Upper lobe of left lung (tissue), 6 donors: ENCODE results near the gene TAF6. TPM values are rescaled to one million over a fixed set of nuclear protein-coding genes. Genes with fewer than 3 reads are reported as not detected.

ENCODE experiments used
- ATAC-seq, 2 donors: fragments of 200-7000 bp; cut with Tn5 transposase; one replicate each; pipeline ENCODE4 v1.9.1; 2022; ENCODE audit warnings: mild to moderate bottlenecking in 2 of 2, moderate library complexity in 2 of 2; ENCODE audit not compliant: low FRiP score in 2 of 2
- DNase-seq, 2 donors: peaks; one replicate each; pipeline ENCODE4 v3.0.0-alpha.2; 2019 to 2020
- H3K27ac ChIP-seq, 4 donors: fragments of 200-600 bp; sonication (generic); one replicate each; pipeline ENCODE4 v1.5.1; 2016 to 2019
- H3K27me3 ChIP-seq, 4 donors: fragments of 200-600 bp; sonication (generic); one replicate each; pipeline ENCODE4 v1.5.1; 2017 to 2019
- H3K36me3 ChIP-seq, 4 donors: fragments of 200-600 bp; sonication (generic); one replicate each; pipeline ENCODE4 v1.5.1; 2016 to 2019
- H3K4me1 ChIP-seq, 4 donors: fragments of 200-600 bp; sonication (generic); one replicate each; pipeline ENCODE4 v1.5.1; 2018 to 2019
- H3K4me3 ChIP-seq, 4 donors: fragments of 200-600 bp; sonication (generic); one replicate each; pipeline ENCODE4 v1.5.1; 2017 to 2019; ENCODE audit warnings: mild to moderate bottlenecking in 2 of 4, moderate library complexity in 1 of 4
- H3K9me3 ChIP-seq, 4 donors: fragments of 200-600 bp; sonication (generic); one replicate each; pipeline ENCODE4 v1.5.1; 2018 to 2019
- CTCF ChIP-seq, 6 experiments: fragments of 450-650 bp in 4 of 6; fragments of 200-600 bp in 2 of 6; sonication (generic) in 2 of 6; IDR thresholded peaks; one replicate each; pipeline ENCODE4 v1.5.1; 2016 to 2019; ENCODE audit warnings: antibody characterized with exemption in 6 of 6
- EP300 ChIP-seq, 4 donors: sonication (generic); formaldehyde crosslinking; IDR thresholded peaks; one replicate each; pipeline ENCODE4 v1.5.1; 2017; ENCODE audit warnings: antibody characterized with exemption in 4 of 4, control low read depth in 2 of 4
- POLR2A ChIP-seq, 4 donors: fragments of 450-650 bp; IDR thresholded peaks; one replicate each; pipeline ENCODE4 v1.5.1; 2016 to 2017; ENCODE audit warnings: antibody characterized with exemption in 4 of 4, mild to moderate bottlenecking in 2 of 4
- POLR2AphosphoS5 ChIP-seq, 2 donors: sonication (generic); formaldehyde crosslinking; IDR thresholded peaks; one replicate each; pipeline ENCODE4 v1.5.1; 2017; ENCODE audit warnings: antibody characterized with exemption in 2 of 2
- WGBS, 2 donors: methylation state at CpG; one replicate each; pipeline ENCODE4 v1.1.5; 2017 to 2018; 5-methylcytosine and 5-hydroxymethylcytosine counted together
- small RNA-seq, 4 donors: library from RNA; depleted of rRNA; stranded (forward); fragments of <200 nt; gene quantifications; one replicate each; pipeline ENCODE3, GENCODE V24; 2016
- total RNA-seq, 6 donors: library from RNA; depleted of rRNA in 4 of 6; stranded (reverse); fragments of >200 nt in 4 of 6; gene quantifications; one replicate each; pipeline versions ENCODE4 v1.1.0 to v1.2.1, GENCODE V29; 2016 to 2021
- donor health status: DM: no; HTN: no; CAD: no; lungs with moderate emphysema.
- donor health status: DM: no; HTN: yes; CAD: no; lungs with severe emphysema.

The TAF6 gene
- total RNA-seq, 6 donors from 2014 or later, result 33.4 to 76.5 (median 53.0) TPM

GRCh38 chr7:100061518-100062193 is 57.5 kb downstream of the TAF6 start:
- H3K9me3 ChIP-seq, result no peaks in the 10 kb centered on the region
- no peak for TF ChIP-seq POLR2A (IDR thresholded peaks at IDR 0.05)
- H3K27me3 ChIP-seq, result no peaks in the 10 kb centered on the region
- no peak overlapping the region for H3K27ac ChIP-seq
- H3K36me3 ChIP-seq, result peaks cover 16 to 73% (median 49%) of the 10 kb centered on the region in 4 donors
- peaks cover 8 to 21% (median 12%) of the 10 kb centered on the region in 4 donors for H3K4me1 ChIP-seq
- 92 to 95% methylated on average over 11 of the region's 11 CpGs for WGBS, 2 donors
- no peak for DNase-seq
- no peak overlapping the region for H3K4me3 ChIP-seq
- no peak for ATAC-seq

- 84 to 87% methylated on average over 5 of the region's 5 CpGs for WGBS, 2 donors
- H3K4me1 ChIP-seq, result no peaks in the 10 kb centered on the region
- ATAC-seq (no peak), DNase-seq (no peak)
- TF ChIP-seq CTCF (IDR thresholded peaks at IDR 0.05), result no peak
- no peak for TF ChIP-seq POLR2AphosphoS5 (IDR thresholded peaks at IDR 0.05)
- TF ChIP-seq EP300 (IDR thresholded peaks at IDR 0.05), result no peak
- TF ChIP-seq POLR2A (IDR thresholded peaks at IDR 0.05), result no peak
- H3K27ac ChIP-seq, result no peak overlapping the region
- H3K4me3 ChIP-seq, result no peak overlapping the region
- H3K27me3 ChIP-seq, result no peaks in the 10 kb centered on the region
- no peaks in the 10 kb centered on the region for H3K9me3 ChIP-seq
- peaks cover 12 to 65% (median 45%) of the 10 kb centered on the region in 4 donors for H3K36me3 ChIP-seq
Observed at GRCh38 chr7:100059251-100059739, 59.9 kb downstream of the TAF6 start.

Small RNA genes lying within 50 kb of the gene (small RNA-seq; reads per million reads assigned to genes)
- 69.5 to 148 (median 89.1) reads per million in 4 donors for gene MIR106B
- 1,174 to 2,287 (median 1,779) reads per million in 4 donors for gene MIR25
- 110 to 234 (median 140) reads per million in 4 donors for gene MIR93

Other genes with a start within 250 kb of the TAF6 start
- under 1 TPM in 2 of 6 donors, not detected in 4; 0.59 to 0.67 TPM for gene OR2AE1, start 242.3 kb downstream of the TAF6 start, total RNA-seq
- 100 to 1,000 TPM in 1 of 6 donors, 10 to 100 TPM in 5; 31.2 to 107 (median 42.1) TPM for gene TRIM4, start 199.8 kb downstream of the TAF6 start, total RNA-seq
- 1 to 10 TPM in 1 of 6 donors, under 1 TPM in 2, not detected in 3; 0.24 to 3.1 (median 0.31) TPM for gene GJC3, start 189.7 kb downstream of the TAF6 start, total RNA-seq
- 10 to 100 TPM in 5 of 6 donors, 1 to 10 TPM in 1; 2.3 to 35.6 (median 28.8) TPM for gene AZGP1, start 143.3 kb downstream of the TAF6 start, total RNA-seq
- gene ZKSCAN1, start 103.8 kb downstream of the TAF6 start, total RNA-seq, result 10 to 100 TPM; 19.3 to 50.4 (median 36.9) TPM
- 10 to 100 TPM in 4 of 6 donors, 1 to 10 TPM in 2; 8.6 to 17.8 (median 10.8) TPM for gene ZSCAN21, start 69.6 kb downstream of the TAF6 start, total RNA-seq
- gene ZNF3, start 37.6 kb downstream of the TAF6 start, total RNA-seq, result 10 to 100 TPM; 18.4 to 50.3 (median 22.8) TPM
- 100 to 1,000 TPM in 1 of 6 donors, 10 to 100 TPM in 5; 23.4 to 217 (median 53.9) TPM for gene COPS6, start 30.4 kb downstream of the TAF6 start, total RNA-seq
- gene MCM7, start 18.0 kb downstream of the TAF6 start, total RNA-seq, result 10 to 100 TPM; 29.3 to 78.6 (median 44.1) TPM
- gene AP4M1, start 17.7 kb downstream of the TAF6 start, total RNA-seq, result 100 to 1,000 TPM in 1 of 6 donors, 10 to 100 TPM in 5; 17.3 to 142 (median 19.4) TPM
- 10 to 100 TPM in 2 of 6 donors, 1 to 10 TPM in 4; 2.9 to 14.6 (median 6.5) TPM for gene CNPY4, start 276 bp upstream of the TAF6 start, total RNA-seq
- 10 to 100 TPM in 1 of 6 donors, 1 to 10 TPM in 5; 1.0 to 11.4 (median 3.3) TPM for gene MBLAC1, start 7.6 kb upstream of the TAF6 start, total RNA-seq
- 100 to 1,000 TPM; 111 to 223 (median 148) TPM for gene LAMTOR4, start 29.6 kb upstream of the TAF6 start, total RNA-seq
- gene TRAPPC14, start 39.4 kb upstream of the TAF6 start, total RNA-seq, result 100 to 1,000 TPM in 1 of 6 donors, 10 to 100 TPM in 5; 12.6 to 108 (median 25.3) TPM
- 10 to 100 TPM in 1 of 6 donors, 1 to 10 TPM in 4, not detected in 1; 2.4 to 11.5 (median 5.2) TPM for gene GAL3ST4, start 49.3 kb upstream of the TAF6 start, total RNA-seq
- 10 to 100 TPM in 1 of 6 donors, 1 to 10 TPM in 2, under 1 TPM in 3; 0.20 to 25.1 (median 0.96) TPM for gene GPC2, start 58.0 kb upstream of the TAF6 start, total RNA-seq
- 1 to 10 TPM in 5 of 6 donors, not detected in 1; 1.5 to 5.2 (median 2.8) TPM for gene STAG3, start 58.6 kb upstream of the TAF6 start, total RNA-seq
- gene PVRIG, start 100.6 kb upstream of the TAF6 start, total RNA-seq, result 1 to 10 TPM in 5 of 6 donors, under 1 TPM in 1; 0.63 to 6.3 (median 1.7) TPM
- gene SPDYE3, start 188.3 kb upstream of the TAF6 start, total RNA-seq, result not detected
- 100 to 1,000 TPM in 1 of 6 donors, 10 to 100 TPM in 5; 18.4 to 259 (median 39.9) TPM for gene PILRB, start 238.8 kb upstream of the TAF6 start, total RNA-seq